Right atrium auricular region (tissue), 2 donors: Measurements from ENCODE around the gene GPR183. TPM values are rescaled to one million over a fixed set of nuclear protein-coding genes. Genes with fewer than 3 reads are reported as not detected.

Experiments
- DNase-seq: peaks from one replicate; pipeline ENCODE4 v3.0.0-alpha.2; 2019; ENCODE audit warnings: low spot score
- H3K27ac ChIP-seq, 2 donors: fragments of 200-600 bp; sonication (generic); 1 replicate in 1 of 2; 2 replicates in 1 of 2; pipeline ENCODE4 v1.5.1; 2016 to 2019
- H3K27me3 ChIP-seq, 2 donors: fragments of 200-600 bp; sonication (generic); one replicate each; pipeline versions ENCODE4 v1.5.1 to v1.6.0; 2017 to 2019
- H3K36me3 ChIP-seq: fragments of 200-600 bp; sonication (generic); one replicate; pipeline ENCODE4 v1.5.1; 2016
- H3K4me1 ChIP-seq, 2 donors: fragments of 200-600 bp; sonication (generic); one replicate each; pipeline versions ENCODE4 v1.5.1 to v1.6.0; 2017 to 2019
- H3K4me3 ChIP-seq, 2 donors: fragments of 200-600 bp; sonication (generic); 1 replicate in 1 of 2; 2 replicates in 1 of 2; pipeline ENCODE4 v1.5.1; 2017 to 2019; ENCODE audit warnings: mild to moderate bottlenecking in 1 of 2, moderate library complexity in 1 of 2
- H3K9me3 ChIP-seq, 2 donors: fragments of 200-600 bp; sonication (generic); one replicate each; pipeline ENCODE4 v1.5.1; 2019
- CTCF ChIP-seq, 2 donors: fragments of 200-600 bp; sonication (generic); IDR thresholded peaks; one replicate each; pipeline ENCODE4 v1.5.1; 2019; ENCODE audit warnings: antibody characterized with exemption in 2 of 2
- total RNA-seq, 2 donors: library from RNA; depleted of rRNA; stranded (reverse); fragments of >200 nt; gene quantifications; one replicate each; pipeline ENCODE4 v1.1.0, GENCODE V29; 2016

Gene GPR183
- total RNA-seq, 2 donors from 2014 or later: 7.6 to 13.3 TPM

GRCh38 chr13:99278200-99278599 lies 29.0 kb downstream of the GPR183 start:
- no peak overlapping the region for H3K27ac ChIP-seq
- peaks cover 0 to 23% of the 10 kb centered on the region in 2 donors for H3K4me1 ChIP-seq
- no peak for DNase-seq
- no peak for TF ChIP-seq CTCF (IDR thresholded peaks at IDR 0.05)
- H3K9me3 ChIP-seq: no peaks in the 10 kb centered on the region
- H3K4me3 ChIP-seq: no peak overlapping the region
- H3K36me3 ChIP-seq: no peaks in the 10 kb centered on the region
- no peaks in the 10 kb centered on the region for H3K27me3 ChIP-seq

GRCh38 chr13:99277629-99278028 lies 29.6 kb downstream of the GPR183 start:
- Histone ChIP-seq H3K27me3 (no peaks in the 10 kb centered on the region), H3K27ac (no peak overlapping the region), H3K36me3 (no peaks in the 10 kb centered on the region), H3K4me1 (peaks cover 0 to 18% of the 10 kb centered on the region in 2 donors), H3K4me3 (no peak overlapping the region), H3K9me3 (peaks cover 0 to 1% of the 10 kb centered on the region in 2 donors)
- no peak for TF ChIP-seq CTCF (IDR thresholded peaks at IDR 0.05)
- DNase-seq: no peak

GRCh38 chr13:99276706-99277105 lies 30.5 kb downstream of the GPR183 start:
- H3K4me3 ChIP-seq: no peak overlapping the region
- H3K4me1 ChIP-seq: peaks cover 0 to 8% of the 10 kb centered on the region in 2 donors
- no peaks in the 10 kb centered on the region for H3K27me3 ChIP-seq
- peaks cover 0 to 8% of the 10 kb centered on the region in 2 donors for H3K9me3 ChIP-seq
- no peak overlapping the region for H3K27ac ChIP-seq
- H3K36me3 ChIP-seq: no peaks in the 10 kb centered on the region
- DNase-seq: no peak
- no peak for TF ChIP-seq CTCF (IDR thresholded peaks at IDR 0.05)

- no peaks in the 10 kb centered on the region for H3K36me3 ChIP-seq
- H3K9me3 ChIP-seq: peaks cover 0 to 8% of the 10 kb centered on the region in 2 donors
- DNase-seq: no peak
- H3K4me1 ChIP-seq: peaks cover 0 to 5% of the 10 kb centered on the region in 2 donors
- TF ChIP-seq CTCF (IDR thresholded peaks at IDR 0.05): no peak
- no peak overlapping the region for H3K27ac ChIP-seq
- H3K4me3 ChIP-seq: no peak overlapping the region
- no peaks in the 10 kb centered on the region for H3K27me3 ChIP-seq
Measured at GRCh38 chr13:99275093-99275469, 32.1 kb downstream of the GPR183 start.

GRCh38 chr13:99273128-99273527 lies 34.1 kb downstream of the GPR183 start:
- Histone ChIP-seq H3K36me3 (no peaks in the 10 kb centered on the region), H3K9me3 (peaks cover 0 to 8% of the 10 kb centered on the region in 2 donors), H3K4me3 (no peak overlapping the region), H3K27me3 (no peaks in the 10 kb centered on the region), H3K27ac (no peak overlapping the region), H3K4me1 (peaks cover 0 to 5% of the 10 kb centered on the region in 2 donors)
- no peak for TF ChIP-seq CTCF (IDR thresholded peaks at IDR 0.05)
- no peak for DNase-seq

GRCh38 chr13:99272481-99272880 lies 34.7 kb downstream of the GPR183 start:
- DNase-seq: no peak
- H3K27me3 ChIP-seq: no peaks in the 10 kb centered on the region
- TF ChIP-seq CTCF (IDR thresholded peaks at IDR 0.05): no peak
- H3K36me3 ChIP-seq: no peaks in the 10 kb centered on the region
- no peak overlapping the region for H3K27ac ChIP-seq
- peaks cover 0 to 8% of the 10 kb centered on the region in 2 donors for H3K9me3 ChIP-seq
- H3K4me3 ChIP-seq: no peak overlapping the region
- peaks cover 0 to 5% of the 10 kb centered on the region in 2 donors for H3K4me1 ChIP-seq
